GM19324 (cell line): ENCODE measurements around the gene ACTR1A.

Experiments
- ATAC-seq: cut with Tn5 transposase; IDR thresholded peaks from one replicate; pipeline ENCODE4 v1.9.1; 2021; ENCODE audit warnings: mild to moderate bottlenecking, moderate library complexity; ENCODE audit not compliant: unreplicated experiment, low FRiP score

ACTR1A gene

GRCh38 chr10:102432162-102432950 lies 70.2 kb downstream of the ACTR1A start, which contains the start of gene CUEDC2:
Gene CUEDC2 (minus strand): TSS chr10:102432574. CDS start chr10:102425188, 7,386 bp downstream.
- ATAC-seq, result peak; percentile 84

DNA sequence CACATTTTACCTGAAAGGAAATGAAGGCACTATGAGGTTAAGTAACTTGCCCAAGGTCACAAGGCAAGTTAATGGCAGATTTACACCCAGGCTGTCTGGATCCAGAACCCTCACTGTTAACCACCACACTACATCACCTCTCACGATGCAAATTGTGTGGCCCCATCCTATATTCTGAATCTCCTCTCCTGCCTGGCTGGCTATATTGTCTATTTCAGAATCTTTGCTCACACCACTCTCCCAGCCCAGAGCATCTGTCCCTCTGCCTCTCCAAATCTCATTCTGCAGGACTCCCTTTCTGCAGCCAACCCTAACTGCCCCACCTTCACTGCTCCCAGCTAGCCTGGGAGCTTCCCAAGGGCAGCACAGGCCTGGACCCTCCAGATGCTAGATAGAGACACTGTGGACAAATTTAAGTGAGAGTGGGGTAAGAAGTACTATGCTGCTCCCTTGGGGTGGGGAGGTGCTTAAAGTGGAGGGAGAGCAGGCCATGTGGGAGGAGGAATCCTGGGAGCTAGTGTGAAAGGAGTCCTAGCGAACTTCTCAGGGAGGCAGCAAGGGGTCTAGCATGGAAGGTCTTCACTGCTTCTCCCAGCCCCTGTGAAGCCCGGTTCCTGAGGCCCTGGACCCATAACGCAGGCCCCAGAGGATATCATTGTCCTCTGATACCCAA lies 70.9 kb downstream of the ACTR1A start:
- no peak for ATAC-seq

- no peak for ATAC-seq
Measured at GRCh38 chr10:102429468-102429867, 73.0 kb downstream of the ACTR1A start.
